K562 (cell line): ENCODE results near the gene MBD3. TPM values are rescaled to one million over a fixed set of nuclear protein-coding genes. Genes with fewer than 3 reads are reported as not detected.

ENCODE experiments used
- ATF4 ChIP-seq: fragments of 450-650 bp; formaldehyde crosslinking; IDR thresholded peaks from 2 replicates; pipeline ENCODE4 v1.4.0; 2022; ENCODE audit warnings: mild to moderate bottlenecking, moderate library complexity
- CREBBP ChIP-seq: IDR thresholded peaks from one replicate; pipeline ENCODE4 v1.6.1; 2012; ENCODE audit warnings: low read depth, mild to moderate bottlenecking, control low read depth, inconsistent platforms, low read length
- GTF2E2 ChIP-seq: fragments of 200-800 bp; sonication (Bioruptor generic); IDR thresholded peaks from 2 replicates; pipeline ENCODE4 v1.6.1; 2016; ENCODE audit warnings: missing genetic modification characterization, missing compliant biosample characterization
- KAT7 ChIP-seq: sonication (generic); formaldehyde crosslinking; IDR thresholded peaks from 2 replicates; pipeline ENCODE4 v1.8.0; 2022; ENCODE audit warnings: missing genetic modification reagents, mild to moderate bottlenecking, borderline replicate concordance
- LCOR ChIP-seq: sonication (generic); formaldehyde crosslinking; IDR thresholded peaks from 2 replicates; pipeline ENCODE4 v1.8.0; 2022; ENCODE audit warnings: mild to moderate bottlenecking, missing genetic modification reagents
- MGA ChIP-seq: fragments of 450-650 bp; IDR thresholded peaks from 2 replicates; pipeline ENCODE4 v1.6.1; 2016; ENCODE audit warnings: mild to moderate bottlenecking, moderate library complexity
- TAF7 ChIP-seq: fragments of 450-650 bp; IDR thresholded peaks from 2 replicates; pipeline ENCODE4 v1.6.1; 2016; ENCODE audit warnings: missing genetic modification characterization, missing compliant biosample characterization
- XRCC3 ChIP-seq: fragments of 450-650 bp; IDR thresholded peaks from 2 replicates; pipeline ENCODE4 v1.6.1; 2017; ENCODE audit warnings: mild to moderate bottlenecking, moderate library complexity
- XRCC5 ChIP-seq: fragments of 200-400 bp; formaldehyde crosslinking; IDR thresholded peaks from 2 replicates; pipeline ENCODE4 v1.6.1; 2017; ENCODE audit warnings: low read depth, mild to moderate bottlenecking, low read length
- polyA plus RNA-seq, 8 experiments: library from polyadenylated mRNA; depleted of rRNA in 4 of 8; stranded (reverse) in 5 of 8; unstranded in 3 of 8; fragments of >200 nt; fragmentation: Nextera tagmentation in 2 of 8; fragmentation: Illumina TruSeq in 1 of 8; extraction: Ambion mirVana in 2 of 8; extraction: Trizol in 1 of 8; gene quantifications; 2 replicates each; pipeline versions ENCODE4 v1.2.1 to v1.2.3, GENCODE V29; 2011 to 2014; ENCODE audit warnings: inconsistent platforms in 1 of 8, missing spikeins in 1 of 8
- total RNA-seq, 7 experiments: library from RNA; depleted of rRNA in 6 of 7; stranded (reverse); fragments of >200 nt in 6 of 7; fragmentation: Illumina TruSeq in 2 of 7; extraction: Trizol in 2 of 7; gene quantifications; 2 replicates each; pipeline versions ENCODE4 v1.2.1 to v1.2.3, GENCODE V29; 2011 to 2021; ENCODE audit warnings: low replicate concordance in 1 of 7
- TF ChIP-seq, protein P1 (sequence below): sonication (generic); formaldehyde crosslinking; IDR thresholded peaks from 2 replicates; pipeline ENCODE4 v1.8.1; 2023; ENCODE audit warnings: mild to moderate bottlenecking, missing genetic modification reagents, moderate library complexity

Gene MBD3
- total and polyA plus RNA-seq, 9 of the 15 experiments (the other 6 are each of a cell fraction or from before 2014, with no cell fraction given): 0.24 to 137 (median 30.9) TPM

GRCh38 chr19:1591421-1592023 is 1.1 kb downstream of the MBD3 start (continued):
- TF ChIP-seq XRCC3: no peak
- no peak for TF ChIP-seq CREBBP
- no peak for TF ChIP-seq XRCC5
- TF ChIP-seq KAT7: 0 out of 2 replicates have a peak, but pooled peaks have one; percentile 33
- no peak for TF ChIP-seq ATF4 (CRISPR knock-in tag)
- TF ChIP-seq, protein P1, sequence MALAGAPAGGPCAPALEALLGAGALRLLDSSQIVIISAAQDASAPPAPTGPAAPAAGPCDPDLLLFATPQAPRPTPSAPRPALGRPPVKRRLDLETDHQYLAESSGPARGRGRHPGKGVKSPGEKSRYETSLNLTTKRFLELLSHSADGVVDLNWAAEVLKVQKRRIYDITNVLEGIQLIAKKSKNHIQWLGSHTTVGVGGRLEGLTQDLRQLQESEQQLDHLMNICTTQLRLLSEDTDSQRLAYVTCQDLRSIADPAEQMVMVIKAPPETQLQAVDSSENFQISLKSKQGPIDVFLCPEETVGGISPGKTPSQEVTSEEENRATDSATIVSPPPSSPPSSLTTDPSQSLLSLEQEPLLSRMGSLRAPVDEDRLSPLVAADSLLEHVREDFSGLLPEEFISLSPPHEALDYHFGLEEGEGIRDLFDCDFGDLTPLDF: no peak
- TF ChIP-seq GTF2E2 (tag): peak; percentile 16; the same call in 1 of the 2 replicates
- TF ChIP-seq MGA: peak; percentile 42; the same call in 1 of the 2 replicates
- no peak for TF ChIP-seq TAF7 (tag)
- 0 out of 2 replicates have a peak, but pooled peaks have one; percentile 20 for TF ChIP-seq LCOR (CRISPR knock-in tag)
